Measurements from ENCODE around the gene OGDH.
A peak's percentile ranks its signal among the peaks of the same experiment; 100 is the strongest.

DNA sequence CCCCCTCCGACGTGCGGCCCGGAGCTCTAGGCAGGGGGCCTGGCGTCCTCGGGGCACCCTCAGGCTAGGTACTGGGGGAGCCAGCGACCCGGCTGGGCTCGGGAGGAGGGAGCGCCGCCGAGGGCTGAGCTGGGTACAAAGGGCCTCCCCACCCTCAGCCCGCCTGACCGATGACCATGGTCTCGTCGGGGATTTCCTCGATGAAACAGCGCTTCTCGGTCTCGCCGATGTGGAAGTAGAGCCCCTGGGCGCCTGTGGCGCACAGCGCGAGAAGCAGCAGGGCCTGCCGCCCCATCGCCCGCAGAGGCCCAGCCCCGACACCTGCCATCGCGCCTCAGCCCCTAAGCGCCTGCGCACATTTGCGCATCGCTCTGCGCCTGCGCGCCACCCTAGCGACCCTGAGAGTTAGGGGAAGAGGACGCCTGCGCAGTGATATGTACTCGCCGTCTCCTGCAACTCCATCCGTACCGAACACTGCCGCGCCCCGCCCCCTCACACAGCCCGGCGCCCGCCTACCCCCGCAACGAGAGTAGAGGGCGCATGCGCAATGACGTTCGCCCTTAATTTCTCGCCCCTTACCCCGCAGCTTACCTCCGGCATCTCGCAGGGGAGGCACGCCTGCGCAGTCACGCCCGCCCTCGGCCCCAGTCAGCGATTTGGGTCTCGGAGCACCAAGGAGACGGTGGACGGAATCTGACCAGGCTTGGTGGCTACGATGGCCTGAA, 24.4 kb upstream of the OGDH start, which contains the start of gene TMED4:
- TF ChIP-seq, protein P1, sequence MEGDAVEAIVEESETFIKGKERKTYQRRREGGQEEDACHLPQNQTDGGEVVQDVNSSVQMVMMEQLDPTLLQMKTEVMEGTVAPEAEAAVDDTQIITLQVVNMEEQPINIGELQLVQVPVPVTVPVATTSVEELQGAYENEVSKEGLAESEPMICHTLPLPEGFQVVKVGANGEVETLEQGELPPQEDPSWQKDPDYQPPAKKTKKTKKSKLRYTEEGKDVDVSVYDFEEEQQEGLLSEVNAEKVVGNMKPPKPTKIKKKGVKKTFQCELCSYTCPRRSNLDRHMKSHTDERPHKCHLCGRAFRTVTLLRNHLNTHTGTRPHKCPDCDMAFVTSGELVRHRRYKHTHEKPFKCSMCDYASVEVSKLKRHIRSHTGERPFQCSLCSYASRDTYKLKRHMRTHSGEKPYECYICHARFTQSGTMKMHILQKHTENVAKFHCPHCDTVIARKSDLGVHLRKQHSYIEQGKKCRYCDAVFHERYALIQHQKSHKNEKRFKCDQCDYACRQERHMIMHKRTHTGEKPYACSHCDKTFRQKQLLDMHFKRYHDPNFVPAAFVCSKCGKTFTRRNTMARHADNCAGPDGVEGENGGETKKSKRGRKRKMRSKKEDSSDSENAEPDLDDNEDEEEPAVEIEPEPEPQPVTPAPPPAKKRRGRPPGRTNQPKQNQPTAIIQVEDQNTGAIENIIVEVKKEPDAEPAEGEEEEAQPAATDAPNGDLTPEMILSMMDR (IDR thresholded peaks at IDR 0.05) = peak in 1 of 4 experiments; percentile 14
- peak; percentile 84 to 86 for TF ChIP-seq POLR2A (IDR thresholded peaks at IDR 0.05)
